PFSK-1 (cell line): ENCODE data around the gene TCF21.

Experiments used
- REST ChIP-seq, 2 experiments: IDR thresholded peaks; 2 replicates each; pipeline versions ENCODE4 v1.6.1 to v1.8.0; 2011 to 2012; ENCODE audit warnings: low read depth in 2 of 2, low read length in 2 of 2, control low read depth in 1 of 2, inconsistent platforms in 1 of 2, mild to moderate bottlenecking in 1 of 2, moderate library complexity in 1 of 2; ENCODE audit not compliant: insufficient read depth in 1 of 2
- SIN3A ChIP-seq: IDR thresholded peaks from 2 replicates; pipeline ENCODE4 v1.6.1; 2012; ENCODE audit warnings: mild to moderate bottlenecking, low read length, moderate library complexity, borderline replicate concordance; ENCODE audit not compliant: insufficient read depth

- TF ChIP-seq REST (IDR thresholded peaks at IDR 0.05; ENCODE audit: insufficient read depth in 1 of 2, low read depth in 2 of 2, low read length in 2 of 2) (no peak), SIN3A (no peak)
Measured at GRCh38 chr6:133923938-133924593, 35.2 kb downstream of the TCF21 start.
